DMS53 (cell line): ENCODE data around the gene IPO9.
A peak's percentile ranks its signal among the peaks of the same experiment; 100 is the strongest.
"Not testable (repeated sequence)": the region's sequence is repeated elsewhere in the genome, so short reads cannot be mapped to it uniquely, and the experiment has no call there.

Experiments used
- DNase-seq: peaks from one replicate; lab custom pipeline; 2025; lab: John Stamatoyannopoulos, UW

IPO9 gene

DNA sequence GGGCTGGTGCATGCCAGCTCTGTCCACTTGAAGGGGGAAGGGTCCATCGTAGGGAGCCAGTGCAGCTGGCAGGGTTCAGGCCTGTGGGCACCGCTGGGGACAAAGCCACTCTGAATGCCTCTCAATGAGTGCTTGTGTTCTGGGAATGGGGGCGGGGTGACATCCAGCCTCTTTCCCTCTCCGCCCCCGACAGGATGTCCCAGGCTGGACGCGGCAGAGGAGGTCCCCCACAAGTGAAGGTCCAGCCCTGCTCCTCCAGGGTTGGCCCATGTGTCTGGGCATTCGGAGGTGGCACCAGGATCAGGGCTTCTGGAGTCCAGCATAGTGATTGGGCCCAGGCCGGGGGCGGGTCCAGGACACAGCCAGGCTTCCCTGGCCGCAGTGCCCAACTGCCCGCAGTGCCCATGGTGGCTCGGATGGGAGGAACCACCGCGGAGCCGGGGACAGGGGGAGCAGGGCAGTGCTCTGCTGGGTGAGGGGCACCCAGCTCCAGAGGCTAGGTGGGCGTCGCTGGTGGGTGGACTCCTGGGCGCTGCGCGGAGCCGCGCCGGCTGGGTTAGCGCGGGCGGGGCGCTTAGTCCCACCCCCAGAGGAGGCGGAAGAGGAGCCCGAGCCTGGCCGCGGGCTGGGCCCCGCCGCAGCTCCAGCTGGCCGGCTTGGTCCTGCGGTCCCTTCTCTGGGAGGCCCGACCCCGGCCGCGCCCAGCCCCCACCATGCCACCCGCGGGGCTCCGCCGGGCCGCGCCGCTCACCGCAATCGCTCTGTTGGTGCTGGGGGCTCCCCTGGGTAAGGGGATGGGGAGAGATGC lies 59.5 kb downstream of the IPO9 start, which contains the start of gene SHISA4:
SHISA4 (plus strand) TSS at position 617 of the 808 bp plus-strand sequence; CDS start at position 714, 97 bp downstream.
- DNase-seq, result peak; percentile 86

- peak; percentile 48 for DNase-seq
These were observed 60.4 kb downstream of the IPO9 start for GRCh38 chr1:201889090-201889968.

GRCh38 chr1:201890223-201890622 lies 61.3 kb downstream of the IPO9 start:
- DNase-seq, result no peak

DNA sequence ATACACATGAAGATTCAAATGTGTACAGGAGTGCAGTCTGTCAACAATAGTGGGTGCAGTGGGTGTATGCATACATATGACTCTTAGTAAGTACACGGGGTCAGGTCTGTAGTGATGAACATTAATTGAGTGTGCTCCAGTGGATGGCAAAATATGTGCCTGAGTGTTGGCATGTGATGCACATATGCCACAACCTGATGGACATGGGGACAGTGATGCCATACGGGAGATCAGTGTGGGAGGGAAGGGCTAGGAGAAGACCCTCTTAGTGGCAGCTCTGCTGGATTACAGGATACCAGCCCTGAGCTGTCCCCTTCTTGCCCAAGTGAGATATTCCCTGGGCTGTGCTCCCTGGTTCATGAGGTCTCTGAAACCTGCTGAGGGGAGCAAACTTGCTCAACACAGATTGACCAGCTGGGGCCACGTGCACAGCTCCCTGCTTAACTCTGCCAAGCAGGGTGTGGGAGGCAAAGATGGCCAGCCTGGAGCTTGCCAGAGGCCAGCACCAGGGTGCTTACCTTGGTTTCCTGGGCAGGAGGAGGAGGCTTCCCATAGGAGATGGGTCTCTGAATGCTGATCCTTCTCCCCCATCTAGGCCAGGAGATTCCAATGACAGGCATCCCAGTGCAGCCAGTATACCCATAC lies 62.0 kb downstream of the IPO9 start:
- no peak for DNase-seq

DNA sequence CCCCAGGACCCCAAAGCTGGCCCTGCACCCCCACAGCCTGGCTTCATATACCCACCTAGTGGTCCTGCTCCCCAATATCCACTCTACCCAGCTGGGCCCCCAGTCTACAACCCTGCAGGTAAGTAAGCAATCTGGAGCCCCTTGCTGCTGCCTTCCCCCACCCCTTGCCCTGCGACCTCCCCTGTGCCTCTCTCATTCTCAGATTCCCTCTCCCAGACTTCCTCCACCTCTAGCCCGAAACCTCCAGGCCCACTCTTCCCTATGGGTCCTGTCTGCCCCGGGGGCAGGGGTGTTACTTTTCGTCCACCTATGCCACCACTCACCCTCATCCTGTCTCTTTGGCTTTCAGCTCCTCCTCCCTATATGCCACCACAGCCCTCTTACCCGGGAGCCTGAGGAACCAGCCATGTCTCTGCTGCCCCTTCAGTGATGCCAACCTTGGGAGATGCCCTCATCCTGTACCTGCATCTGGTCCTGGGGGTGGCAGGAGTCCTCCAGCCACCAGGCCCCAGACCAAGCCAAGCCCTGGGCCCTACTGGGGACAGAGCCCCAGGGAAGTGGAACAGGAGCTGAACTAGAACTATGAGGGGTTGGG lies 62.6 kb downstream of the IPO9 start:
- no peak for DNase-seq

DNA sequence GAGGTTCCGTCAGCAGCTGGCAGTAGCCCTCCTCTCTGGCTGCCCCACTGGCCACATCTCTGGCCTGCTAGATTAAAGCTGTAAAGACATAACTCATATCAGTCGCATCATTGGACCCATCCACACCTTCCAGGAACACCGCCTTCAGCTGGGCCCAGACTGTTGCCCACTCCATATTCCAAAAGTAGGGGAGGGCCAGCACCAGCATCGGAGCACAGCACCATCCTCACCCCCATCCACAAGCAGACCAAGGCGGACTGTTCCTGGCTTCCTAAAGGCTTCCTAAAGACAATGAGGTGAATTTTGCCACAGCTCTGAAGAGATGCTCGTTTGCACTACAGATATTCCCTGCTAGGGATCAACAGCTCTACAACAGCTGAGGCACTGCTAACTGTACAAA lies 63.3 kb downstream of the IPO9 start:
- no peak for DNase-seq

GRCh38 chr1:201893431-201893830 lies 64.5 kb downstream of the IPO9 start:
- no peak for DNase-seq

- no peak for DNase-seq
These were observed 65.6 kb downstream of the IPO9 start for GRCh38 chr1:201894343-201895119.

DNA sequence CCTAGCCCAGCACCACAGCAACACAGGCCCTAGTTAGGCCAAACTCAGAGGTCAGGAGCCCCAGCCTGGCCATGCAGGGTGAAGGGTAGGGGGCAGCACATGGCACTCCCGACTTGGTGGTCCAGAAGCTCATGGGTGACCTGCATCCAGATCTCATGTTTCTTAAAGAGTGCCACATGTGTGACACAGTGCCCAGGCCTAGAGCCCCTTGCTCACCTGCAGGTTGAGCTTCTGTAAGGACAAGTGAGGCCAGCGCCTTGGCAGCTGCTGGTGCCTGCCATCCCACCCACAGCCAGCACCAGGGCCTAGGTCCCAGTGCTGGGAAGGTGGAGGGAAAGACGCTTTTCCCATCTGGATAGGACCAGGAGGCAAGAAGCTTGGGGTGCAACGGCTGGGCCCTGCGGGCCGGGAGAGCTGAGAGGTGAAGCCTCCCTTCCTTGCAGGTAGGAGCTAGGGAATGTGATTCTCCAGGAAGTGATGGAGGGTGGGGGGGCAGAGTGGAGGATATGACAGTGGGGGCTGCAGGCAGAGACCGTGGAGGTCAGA lies 66.2 kb downstream of the IPO9 start:
- no peak for DNase-seq

GRCh38 chr1:201895913-201896807 lies 67.2 kb downstream of the IPO9 start:
- DNase-seq, result peak; percentile 96

DNA sequence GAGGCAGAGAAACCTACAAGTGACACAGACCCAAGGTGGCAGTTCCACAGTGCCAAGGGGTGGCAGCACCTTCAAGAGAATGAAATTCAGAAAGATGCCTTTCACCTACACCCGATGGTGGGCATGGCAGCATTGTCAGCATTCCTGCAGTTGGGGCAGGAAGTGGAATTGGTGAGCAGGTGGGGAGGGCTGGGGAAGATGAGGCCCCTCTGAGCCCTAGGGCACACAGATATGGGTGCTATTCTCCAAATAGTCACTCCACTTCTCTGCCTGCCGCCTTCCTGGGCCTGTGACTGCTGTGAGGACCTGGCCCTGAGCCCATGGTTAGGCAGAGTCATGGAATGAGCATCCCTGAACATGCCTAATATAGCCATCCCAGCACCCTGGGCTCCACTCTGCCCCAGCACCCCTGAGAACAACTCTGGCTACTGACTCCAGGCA lies 68.0 kb downstream of the IPO9 start:
- DNase-seq, result peak; percentile 27

GRCh38 chr1:201898240-201898894 lies 69.4 kb downstream of the IPO9 start:
- DNase-seq, result no peak

DNA sequence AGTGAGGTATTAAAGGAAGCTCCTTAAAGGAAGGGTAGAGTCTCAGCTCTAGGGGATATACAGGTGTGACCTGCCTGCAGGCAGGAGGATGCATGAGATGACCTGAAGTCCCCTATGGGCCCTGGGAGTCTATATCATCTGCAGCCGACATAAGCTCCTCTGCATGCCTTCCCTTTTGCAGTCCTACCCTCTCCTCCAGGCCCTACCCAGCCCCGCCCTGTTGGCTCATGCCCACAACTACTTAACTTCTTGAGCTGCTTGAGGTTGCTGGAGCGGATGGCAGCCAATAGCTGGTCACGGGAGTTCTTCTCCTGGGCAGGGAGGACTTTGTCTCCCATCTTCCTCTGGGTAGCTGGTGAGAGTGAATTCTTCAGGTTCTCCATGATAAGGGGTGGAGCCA lies 70.0 kb downstream of the IPO9 start:
- no peak for DNase-seq

DNA sequence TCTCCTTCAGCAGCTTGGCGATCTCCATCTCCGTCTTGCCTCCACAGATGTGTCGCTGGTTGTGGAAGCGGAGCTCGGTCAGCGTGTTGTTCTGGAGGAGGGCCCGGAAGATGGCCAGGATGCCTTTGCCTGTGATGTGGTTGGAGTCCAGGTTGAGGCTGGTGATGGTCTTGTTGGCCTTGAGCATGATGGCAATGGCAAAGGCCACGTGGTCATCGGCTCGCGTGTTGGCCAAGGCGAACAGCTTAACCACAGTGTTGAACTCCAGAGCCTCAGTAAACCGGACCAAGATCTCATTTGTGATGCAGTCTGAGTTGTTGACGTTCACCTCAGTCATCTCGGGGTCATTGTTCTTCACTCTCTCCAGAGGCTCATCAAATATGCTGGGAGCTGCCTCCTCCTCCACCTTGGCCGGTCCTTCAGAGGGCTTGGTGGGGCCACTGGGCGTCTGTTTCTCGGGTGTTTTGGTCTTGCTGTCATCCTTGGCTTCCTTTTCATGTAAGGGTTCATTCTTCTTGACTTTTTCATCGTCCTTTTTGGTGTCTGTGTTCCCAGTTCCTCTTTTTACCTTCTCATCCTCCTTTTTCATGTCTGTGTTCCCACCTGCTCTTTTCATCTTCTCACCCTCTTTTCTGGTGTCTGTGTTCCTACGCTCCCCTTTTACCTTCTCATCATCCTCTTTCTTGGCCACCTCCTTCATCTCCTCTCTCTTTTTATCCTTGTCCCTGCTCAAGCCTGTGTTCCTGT lies 70.9 kb downstream of the IPO9 start:
- DNase-seq, result no peak

- no peak for DNase-seq
These were observed 71.5 kb downstream of the IPO9 start for GRCh38 chr1:201900476-201900875.

DNA sequence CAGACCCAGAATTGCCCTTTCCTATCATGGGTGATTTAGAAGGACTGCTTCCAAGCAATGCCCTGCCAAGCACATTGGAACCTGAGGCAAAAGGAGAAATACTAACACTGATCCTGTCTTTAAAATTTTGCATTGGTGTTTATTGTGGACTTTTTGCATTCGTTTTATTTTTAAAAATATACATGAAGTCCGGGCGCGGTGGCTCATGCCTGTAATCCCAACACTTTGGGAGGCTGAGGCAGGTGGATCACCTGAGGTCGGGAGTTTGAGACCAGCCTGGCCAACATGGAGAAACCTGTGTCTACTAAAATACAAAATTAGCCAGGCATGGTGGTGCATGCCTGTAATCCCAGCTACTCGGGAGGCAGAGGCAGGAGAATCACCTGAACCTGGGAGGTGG lies 72.1 kb downstream of the IPO9 start:
- not testable (repeated sequence) for DNase-seq

DNA sequence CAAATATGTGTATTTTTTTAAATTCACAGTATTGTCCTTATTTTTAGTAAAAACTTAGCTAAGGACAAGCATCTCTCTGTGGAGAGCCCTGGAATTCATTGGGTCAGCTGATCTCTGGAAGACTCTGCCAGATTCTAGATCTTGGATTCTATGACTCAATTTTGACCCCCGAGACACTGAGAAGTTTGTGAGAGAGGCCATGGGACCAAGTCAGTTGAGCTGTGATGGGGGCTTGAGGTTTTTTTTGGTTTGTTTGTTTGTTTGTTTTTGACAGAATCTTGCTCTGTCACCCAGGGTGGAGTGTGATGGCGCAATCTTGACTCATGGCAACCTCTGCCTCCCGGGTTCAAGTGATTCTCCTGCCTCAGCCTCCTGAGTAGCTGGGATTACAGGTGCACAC lies 73.2 kb downstream of the IPO9 start:
- no peak for DNase-seq

- no peak for DNase-seq
These were observed 74.2 kb downstream of the IPO9 start for GRCh38 chr1:201903135-201903534.

- no peak for DNase-seq
These were observed 75.6 kb downstream of the IPO9 start for GRCh38 chr1:201904579-201904978.
